OCI-LY1 (cell line): ENCODE results near the gene RTCB.
"Not testable (repeated sequence)": the region's sequence is repeated elsewhere in the genome, so short reads cannot be mapped to it uniquely, and the experiment has no call there.

ENCODE experiments used
- H2AFZ ChIP-seq: fragments of 200-600 bp; sonication (generic), shearing (Covaris generic); 2 replicates; pipeline ENCODE4 v1.6.0; 2014; ENCODE audit warnings: antibody characterized with exemption, mild to moderate bottlenecking, low read length
- H3F3A ChIP-seq: fragments of 200-600 bp; sonication (generic), shearing (Covaris generic); 2 replicates; pipeline ENCODE4 v1.6.0; 2014; ENCODE audit warnings: mild to moderate bottlenecking, antibody characterized with exemption, low read length, moderate library complexity; ENCODE audit not compliant: insufficient read depth
- H3K27ac ChIP-seq: fragments of 200-600 bp; sonication (generic); 2 replicates; pipeline ENCODE4 v1.5.1; 2014; ENCODE audit warnings: low read length, mixed run types, mild to moderate bottlenecking, low read depth; ENCODE audit not compliant: poor library complexity, severe bottlenecking
- H3K27me3 ChIP-seq: fragments of 200-600 bp; sonication (generic); 2 replicates; pipeline ENCODE4 v1.6.0; 2014; ENCODE audit warnings: antibody characterized with exemption, mild to moderate bottlenecking, low read length, moderate library complexity; ENCODE audit not compliant: insufficient read depth
- H3K36me3 ChIP-seq: fragments of 200-600 bp; sonication (generic); 2 replicates; pipeline ENCODE4 v1.6.1; 2014; ENCODE audit warnings: mild to moderate bottlenecking, antibody characterized with exemption, low read length, moderate library complexity, mixed read lengths; ENCODE audit not compliant: insufficient read depth
- H3K4me1 ChIP-seq: fragments of 200-600 bp; sonication (generic); 2 replicates; pipeline ENCODE4 v1.5.1; 2014; ENCODE audit warnings: mild to moderate bottlenecking, low read length, moderate library complexity; ENCODE audit not compliant: insufficient read depth, severe bottlenecking
- H3K4me2 ChIP-seq: fragments of 200-600 bp; sonication (generic), shearing (Covaris generic); 2 replicates; pipeline ENCODE4 v1.6.1; 2014; ENCODE audit warnings: low read length
- H3K4me3 ChIP-seq: fragments of 200-600 bp; sonication (generic); 2 replicates; pipeline ENCODE4 v1.5.1; 2014; ENCODE audit warnings: low read length, low read depth, mild to moderate bottlenecking, mixed read lengths; ENCODE audit not compliant: poor library complexity, severe bottlenecking
- H3K79me2 ChIP-seq: fragments of 200-600 bp; shearing (Covaris generic); 2 replicates; pipeline ENCODE4 v1.6.1; 2016; ENCODE audit warnings: mixed run types, low read length, mixed read lengths; ENCODE audit not compliant: insufficient read depth
- H3K9ac ChIP-seq: fragments of 200-600 bp; sonication (generic), shearing (Covaris generic); 2 replicates; pipeline ENCODE4 v1.6.1; 2014; ENCODE audit warnings: mild to moderate bottlenecking, low read length, mixed read lengths
- H3K9me2 ChIP-seq: fragments of 200-600 bp; sonication (generic), shearing (Covaris generic); 2 replicates; pipeline ENCODE4 v1.6.1; 2014; ENCODE audit warnings: low read depth, mild to moderate bottlenecking, low read length, mixed read lengths
- H3K9me3 ChIP-seq: fragments of 200-600 bp; shearing (Covaris generic); 2 replicates; pipeline ENCODE4 v1.6.1; 2014; ENCODE audit warnings: low read length, mixed read lengths
- H4K20me1 ChIP-seq: fragments of 200-600 bp; sonication (generic), shearing (Covaris generic); 2 replicates; pipeline ENCODE4 v1.6.0; 2016; ENCODE audit warnings: mild to moderate bottlenecking, low read length; ENCODE audit not compliant: insufficient read depth
- EZH2 ChIP-seq: fragments of 200-600 bp; sonication (generic), shearing (Covaris generic); IDR thresholded peaks from 2 replicates; pipeline ENCODE4 v1.8.0; 2017; ENCODE audit warnings: borderline replicate concordance, mixed run types, mild to moderate bottlenecking, antibody characterized with exemption, low read length, moderate library complexity, mixed read lengths
- TF ChIP-seq, protein P1 (sequence below): fragments of 200-600 bp; sonication (generic), shearing (Covaris generic); IDR thresholded peaks from 2 replicates; pipeline ENCODE4 v1.5.1; 2017; ENCODE audit warnings: mild to moderate bottlenecking, antibody characterized with exemption, low read length, moderate library complexity, mixed read lengths

The RTCB gene

GRCh38 chr22:32361257-32361656 lies 50.8 kb downstream of the RTCB start:
- Histone ChIP-seq H3K27me3 (no peaks in the 10 kb centered on the region), H3K4me1 (no peaks in the 10 kb centered on the region), H3K4me2 (no peak overlapping the region), H3K36me3 (no peaks in the 10 kb centered on the region), H3K79me2 (no peaks in the 10 kb centered on the region), H3K4me3 (no peak overlapping the region), H3F3A (no peaks in the 10 kb centered on the region), H2AFZ (no peak overlapping the region), H3K9ac (no peak overlapping the region), H3K9me2 (no peaks in the 10 kb centered on the region), H3K9me3 (no peaks in the 10 kb centered on the region), H4K20me1 (no peaks in the 10 kb centered on the region), H3K27ac (no peak overlapping the region)
- TF ChIP-seq, protein P1, sequence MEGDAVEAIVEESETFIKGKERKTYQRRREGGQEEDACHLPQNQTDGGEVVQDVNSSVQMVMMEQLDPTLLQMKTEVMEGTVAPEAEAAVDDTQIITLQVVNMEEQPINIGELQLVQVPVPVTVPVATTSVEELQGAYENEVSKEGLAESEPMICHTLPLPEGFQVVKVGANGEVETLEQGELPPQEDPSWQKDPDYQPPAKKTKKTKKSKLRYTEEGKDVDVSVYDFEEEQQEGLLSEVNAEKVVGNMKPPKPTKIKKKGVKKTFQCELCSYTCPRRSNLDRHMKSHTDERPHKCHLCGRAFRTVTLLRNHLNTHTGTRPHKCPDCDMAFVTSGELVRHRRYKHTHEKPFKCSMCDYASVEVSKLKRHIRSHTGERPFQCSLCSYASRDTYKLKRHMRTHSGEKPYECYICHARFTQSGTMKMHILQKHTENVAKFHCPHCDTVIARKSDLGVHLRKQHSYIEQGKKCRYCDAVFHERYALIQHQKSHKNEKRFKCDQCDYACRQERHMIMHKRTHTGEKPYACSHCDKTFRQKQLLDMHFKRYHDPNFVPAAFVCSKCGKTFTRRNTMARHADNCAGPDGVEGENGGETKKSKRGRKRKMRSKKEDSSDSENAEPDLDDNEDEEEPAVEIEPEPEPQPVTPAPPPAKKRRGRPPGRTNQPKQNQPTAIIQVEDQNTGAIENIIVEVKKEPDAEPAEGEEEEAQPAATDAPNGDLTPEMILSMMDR: no peak
- no peak for TF ChIP-seq EZH2

- H2AFZ ChIP-seq, H3K9me2 ChIP-seq, H3K36me3 ChIP-seq, H3K9ac ChIP-seq, H3K27me3 ChIP-seq, H3F3A ChIP-seq, H3K27ac ChIP-seq, H3K4me2 ChIP-seq, H3K4me1 ChIP-seq, H3K9me3 ChIP-seq, H3K4me3 ChIP-seq, H4K20me1 ChIP-seq, H3K79me2 ChIP-seq: not testable (repeated sequence)
These were observed 52.0 kb downstream of the RTCB start for GRCh38 chr22:32360096-32360495.

DNA sequence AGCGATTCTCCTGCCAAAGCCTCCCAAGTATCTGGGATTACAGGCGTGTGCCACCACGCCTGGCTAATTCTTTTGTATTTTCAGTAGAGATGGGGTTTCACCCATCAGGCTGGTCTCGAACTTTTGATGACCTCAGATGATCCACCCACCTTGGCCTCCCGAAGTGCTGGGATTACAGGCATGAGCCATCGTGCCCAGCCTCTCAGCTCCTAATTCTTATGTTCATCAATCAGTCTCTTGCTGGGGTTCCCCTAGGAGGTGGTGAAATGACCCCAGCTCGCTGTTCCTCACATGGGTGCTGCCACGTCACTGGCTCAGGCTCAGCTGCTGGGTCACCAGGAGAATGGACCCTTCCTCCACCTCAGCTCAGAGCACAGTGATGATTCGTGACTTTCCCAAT lies 54.5 kb downstream of the RTCB start, which contains the start of gene RFPL3:
TSS of gene RFPL3 (plus strand) at position 301 of the 400 bp plus-strand sequence. CDS start 205 bp downstream, outside the sequence.
- H3K27me3 ChIP-seq, H3K79me2 ChIP-seq, H3K4me1 ChIP-seq, H3K4me2 ChIP-seq, H3K27ac ChIP-seq, H3K9ac ChIP-seq, H4K20me1 ChIP-seq, H3F3A ChIP-seq, H3K36me3 ChIP-seq, H3K4me3 ChIP-seq, H3K9me2 ChIP-seq, H2AFZ ChIP-seq, H3K9me3 ChIP-seq: not testable (repeated sequence)

DNA sequence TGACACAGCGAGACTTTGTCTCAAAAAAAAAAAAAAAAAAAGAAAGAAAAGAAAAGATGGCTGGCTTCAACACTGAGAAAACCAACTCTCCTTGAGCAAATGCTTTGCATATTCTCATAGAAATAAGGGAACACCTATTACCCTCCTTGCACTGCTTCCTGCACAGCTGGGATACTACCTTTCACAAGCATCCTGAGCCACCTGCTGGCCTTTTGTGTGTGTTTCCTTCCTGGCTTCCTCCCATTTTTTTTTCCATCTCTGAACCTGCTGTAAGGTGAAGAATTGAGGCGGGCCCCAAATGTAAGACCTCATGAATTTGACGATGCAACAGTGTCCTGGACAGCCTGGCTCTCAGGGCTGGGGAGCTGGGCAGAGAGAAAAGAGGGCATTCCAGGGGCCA lies 56.3 kb downstream of the RTCB start:
- Histone ChIP-seq H3K27ac (no peak overlapping the region), H3K9me3 (no peaks in the 10 kb centered on the region), H3K36me3 (no peaks in the 10 kb centered on the region), H3K79me2 (no peaks in the 10 kb centered on the region), H3K4me2 (no peak overlapping the region), H3K9me2 (no peaks in the 10 kb centered on the region), H3F3A (no peaks in the 10 kb centered on the region), H3K4me3 (no peak overlapping the region), H2AFZ (no peak overlapping the region), H4K20me1 (no peaks in the 10 kb centered on the region), H3K4me1 (no peaks in the 10 kb centered on the region), H3K9ac (no peak overlapping the region), H3K27me3 (no peaks in the 10 kb centered on the region)
- TF ChIP-seq EZH2: no peak
- TF ChIP-seq, protein P1: no peak
